GM12872 (cell line): ENCODE measurements around the gene MRPL48.

Source experiments
- CTCF ChIP-seq: IDR thresholded peaks from 3 replicates; pipeline ENCODE4 v1.5.1; 2011; ENCODE audit warnings: low read depth, mild to moderate bottlenecking, low read length, moderate library complexity; ENCODE audit not compliant: insufficient read depth

The MRPL48 gene

GRCh38 chr11:73902303-73902702 is 114.6 kb downstream of the MRPL48 start:
- no peak for TF ChIP-seq CTCF

DNA sequence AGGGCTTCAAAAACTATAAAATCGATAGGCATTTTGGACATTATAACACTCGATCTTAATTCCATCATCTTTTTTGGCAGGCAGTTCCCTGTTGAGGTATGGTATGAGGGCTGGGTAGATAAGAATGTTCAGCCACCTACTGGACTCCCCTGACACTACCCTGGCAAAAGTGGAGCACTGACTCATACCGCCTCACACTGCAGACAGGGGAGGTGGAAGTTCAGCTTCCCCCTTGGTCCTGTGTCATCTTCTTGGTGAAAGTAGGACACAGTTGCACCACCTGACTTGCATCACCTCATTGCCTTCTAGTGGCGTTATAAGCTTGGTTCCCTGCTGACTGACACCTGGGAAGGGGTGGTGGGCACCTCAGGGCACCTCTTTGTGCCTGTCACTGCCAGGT is 119.5 kb downstream of the MRPL48 start:
- TF ChIP-seq CTCF, result no peak

- no peak for TF ChIP-seq CTCF
These were observed 124.4 kb downstream of the MRPL48 start for GRCh38 chr11:73912026-73912425.

- TF ChIP-seq CTCF, result no peak
These were observed 125.8 kb downstream of the MRPL48 start for GRCh38 chr11:73913472-73913871.

- TF ChIP-seq CTCF, result no peak
These were observed 126.6 kb downstream of the MRPL48 start for GRCh38 chr11:73914284-73914683.
